Activated CD4-positive, CD25-positive, alpha-beta regulatory T cell (primary cell): ENCODE results near the gene TSC2.

Experiments used
- DNase-seq, 4 experiments: peaks; one replicate each; lab custom pipeline; 2025; lab: John Stamatoyannopoulos, UW

TSC2 gene

GRCh38 chr16:2070576-2071453 lies 23.0 kb downstream of the TSC2 start:
- DNase-seq = no peak

GRCh38 chr16:2071454-2072202 lies 23.8 kb downstream of the TSC2 start:
- DNase-seq = no peak

GRCh38 chr16:2072926-2073325 lies 25.1 kb downstream of the TSC2 start:
- no peak for DNase-seq

- DNase-seq = no peak
These were observed 26.3 kb downstream of the TSC2 start for GRCh38 chr16:2074071-2074470.

- DNase-seq = no peak
These were observed 27.8 kb downstream of the TSC2 start for GRCh38 chr16:2075631-2076030.

GRCh38 chr16:2076072-2076865 lies 28.5 kb downstream of the TSC2 start:
- DNase-seq = no peak

- no peak for DNase-seq
These were observed 29.2 kb downstream of the TSC2 start for GRCh38 chr16:2077016-2077415.

GRCh38 chr16:2077696-2078095 lies 29.9 kb downstream of the TSC2 start:
- DNase-seq = no peak

- no peak for DNase-seq
These were observed 30.3 kb downstream of the TSC2 start for GRCh38 chr16:2078096-2078495.

GRCh38 chr16:2078691-2079090 lies 30.9 kb downstream of the TSC2 start:
- no peak for DNase-seq

- DNase-seq = no peak
These were observed 31.6 kb downstream of the TSC2 start for GRCh38 chr16:2079311-2079800.

GRCh38 chr16:2079991-2080390 lies 32.2 kb downstream of the TSC2 start:
- DNase-seq = no peak

GRCh38 chr16:2081201-2082084 lies 33.7 kb downstream of the TSC2 start:
- no peak for DNase-seq

- no peak for DNase-seq
These were observed 34.6 kb downstream of the TSC2 start for GRCh38 chr16:2082171-2082982.

- no peak for DNase-seq
These were observed 35.2 kb downstream of the TSC2 start for GRCh38 chr16:2082983-2083364.

- DNase-seq = no peak
These were observed 35.6 kb downstream of the TSC2 start for GRCh38 chr16:2083409-2083808.

GRCh38 chr16:2083876-2084780 lies 36.3 kb downstream of the TSC2 start:
- no peak for DNase-seq

GRCh38 chr16:2084895-2085625 lies 37.3 kb downstream of the TSC2 start:
- no peak for DNase-seq

- no peak for DNase-seq
These were observed 37.9 kb downstream of the TSC2 start for GRCh38 chr16:2085669-2086068.
